HepG2 (cell line): ENCODE results near the gene ADAMTS2. TPM values are rescaled to one million over a fixed set of nuclear protein-coding genes. Genes with fewer than 3 reads are reported as not detected.

Source experiments
- ATAC-seq: fragments of 200-7000 bp; cut with Tn5 transposase; 3 replicates; pipeline ENCODE4 v1.9.1; 2020; ENCODE audit warnings: mild to moderate bottlenecking, moderate library complexity
- BruUV-seq: library from RNA; stranded (reverse); fragments of 400-500 nt; replicated peaks from 2 replicates; lab custom pipeline; 2021; lab: Mats Ljungman, UMichigan
- CTCF ChIA-PET: fragments of 300-600 bp; formaldehyde crosslinking; extraction: SDS; loops from one replicate; lab custom pipeline; 2021; ENCODE audit warnings: low total read pairs, inconsistent platforms, low intra/inter-chr PET ratio; lab: Yijun Ruan, JAX
- POLR2A ChIA-PET: fragments of 350-600 bp; sonication (Branson Sonifier 250); formaldehyde crosslinking; loops from one replicate; lab custom pipeline; 2020; ENCODE audit warnings: antibody characterized with exemption, inconsistent platforms; lab: Yijun Ruan, JAX
- DNase-seq: peaks from one replicate; pipeline ENCODE4 v3.0.0-alpha.2; 2015; ENCODE audit warnings: low spot score
- FAIRE-seq: peaks from 3 replicates; lab custom pipeline; 2011; peaks lifted over from hg19 to GRCh38; lab: Jason Lieb, UNC
- H2AFZ ChIP-seq: one replicate; pipeline ENCODE4 v1.6.1; 2011; ENCODE audit warnings: low read length, inconsistent platforms
- H3K27ac ChIP-seq: fragments of 300-600 bp; 3 replicates; pipeline ENCODE4 v1.8.0; 2011; ENCODE audit warnings: mixed run types, mild to moderate bottlenecking, mixed read lengths, low read length, inconsistent platforms; ENCODE audit not compliant: insufficient read depth; ENCODE audit errors: extremely low read length
- H3K27me3 ChIP-seq, 2 experiments: fragments of 200-600 bp in 1 of 2; 2 replicates in 1 of 2; 3 replicates in 1 of 2; pipeline versions ENCODE4 v1.6.0 to v1.8.0; 2011; ENCODE audit warnings: low read length in 2 of 2, mild to moderate bottlenecking in 2 of 2, moderate library complexity in 2 of 2, inconsistent platforms in 1 of 2; ENCODE audit not compliant: insufficient read depth in 2 of 2, control insufficient read depth in 1 of 2
- H3K36me3 ChIP-seq, 2 experiments: fragments of 200-600 bp in 1 of 2; replicated peaks in 1 of 2; 2 replicates in 1 of 2; 3 replicates in 1 of 2; pipeline versions ENCODE4 v1.5.1 to v1.8.0; 2011; ENCODE audit warnings: low read length in 2 of 2, inconsistent platforms in 1 of 2; ENCODE audit not compliant: insufficient read depth in 2 of 2, control insufficient read depth in 1 of 2
- H3K4me1 ChIP-seq: 2 replicates; pipeline ENCODE4 v1.5.1; 2012; ENCODE audit warnings: low read length, inconsistent platforms; ENCODE audit not compliant: insufficient read depth
- H3K4me2 ChIP-seq: 2 replicates; pipeline ENCODE4 v1.6.0; 2011; ENCODE audit warnings: low read depth, low read length, inconsistent platforms
- H3K4me3 ChIP-seq, 3 experiments: fragments of 200-600 bp in 1 of 3; sonication (generic), shearing (Covaris generic) in 1 of 3; replicated peaks in 1 of 3; 2 replicates each; pipeline ENCODE4 v1.5.1; 2011 to 2016; ENCODE audit warnings: low read length in 3 of 3, inconsistent platforms in 2 of 3, low read depth in 2 of 3, mild to moderate bottlenecking in 2 of 3, control low read depth in 1 of 3, mixed read lengths in 1 of 3; ENCODE audit not compliant: insufficient read depth in 1 of 3
- H3K79me2 ChIP-seq: one replicate; pipeline ENCODE4 v1.6.1; 2011; ENCODE audit warnings: low read length, inconsistent platforms; ENCODE audit not compliant: insufficient read depth
- H3K9ac ChIP-seq: 2 replicates; pipeline ENCODE4 v1.6.0; 2011; ENCODE audit warnings: mild to moderate bottlenecking, low read depth, low read length, inconsistent platforms; ENCODE audit not compliant: insufficient read depth
- H3K9me3 ChIP-seq: 2 replicates; pipeline ENCODE4 v1.5.1; 2012; ENCODE audit warnings: mild to moderate bottlenecking, low read length
- H4K20me1 ChIP-seq: 2 replicates; pipeline ENCODE4 v1.6.0; 2011; ENCODE audit warnings: inconsistent platforms, mild to moderate bottlenecking, low read length, moderate library complexity; ENCODE audit not compliant: insufficient read depth
- MEF2D ChIP-seq: sonication (generic); formaldehyde crosslinking; IDR thresholded peaks from 2 replicates; pipeline ENCODE4 v1.5.1; 2020; ENCODE audit warnings: mild to moderate bottlenecking, missing genetic modification reagents
- MIER3 ChIP-seq: IDR thresholded peaks from 2 replicates; pipeline ENCODE4 v1.6.1; 2016; ENCODE audit warnings: missing compliant biosample characterization, borderline replicate concordance
- YEATS4 ChIP-seq: sonication (generic); formaldehyde crosslinking; IDR thresholded peaks from 2 replicates; pipeline ENCODE4 v1.4.0; 2020; ENCODE audit warnings: missing genetic modification reagents, borderline replicate concordance
- ZNF232 ChIP-seq: sonication (generic); formaldehyde crosslinking; IDR thresholded peaks from 2 replicates; pipeline ENCODE4 v1.4.0; 2020; ENCODE audit warnings: missing genetic modification reagents, borderline replicate concordance
- ZNF234 ChIP-seq: sonication (generic); formaldehyde crosslinking; conservative IDR thresholded peaks from 2 replicates; pipeline ENCODE4 v1.5.1; 2020; ENCODE audit warnings: mild to moderate bottlenecking, missing genetic modification reagents
- WGBS: methylation state at CpG from one replicate; pipeline ENCODE4 v1.1.6; 2017; ENCODE audit warnings: low lambda C conversion rate; 5-methylcytosine and 5-hydroxymethylcytosine counted together
- in situ Hi-C: cut with HindIII; loops from 2 replicates; pipeline ENCODE4 v1.10.0; 2017; ENCODE audit warnings: low pct_unique_long_range_greater_than_20kb; ENCODE audit not compliant: extremely low pct_ligation_motif_present
- intact Hi-C: fragments of 100-400 bp; cut with micrococcal nuclease; formaldehyde crosslinking; loops from one replicate; pipeline ENCODE4 v1.10.0; 2022; ENCODE audit not compliant: unreplicated experiment
- polyA plus RNA-seq, 8 experiments: library from polyadenylated mRNA; depleted of rRNA in 3 of 8; stranded (reverse) in 7 of 8; unstranded in 1 of 8; fragments of >200 nt; fragmentation: Illumina TruSeq in 4 of 8; extraction: Trizol in 4 of 8; gene quantifications; 2 replicates each; pipeline versions ENCODE4 v1.2.1 to v1.2.3, GENCODE V29; 2011 to 2016; ENCODE audit warnings: low read depth in 4 of 8, missing spikeins in 1 of 8, mixed read lengths in 1 of 8; ENCODE audit not compliant: insufficient read depth in 1 of 8
- total RNA-seq, 5 experiments: library from RNA; depleted of rRNA; stranded (reverse); fragments of >200 nt; fragmentation: Illumina TruSeq; extraction: Trizol; gene quantifications; 2 replicates each; pipeline ENCODE4 v1.2.3, GENCODE V29; 2016; ENCODE audit warnings: low read depth in 1 of 5
- TF ChIP-seq, protein P1 (sequence below): sonication (generic); formaldehyde crosslinking; IDR thresholded peaks from 2 replicates; pipeline ENCODE4 v1.5.0; 2020; ENCODE audit warnings: missing genetic modification reagents
- TF ChIP-seq, protein P2 (sequence below): sonication (generic); formaldehyde crosslinking; IDR thresholded peaks from 2 replicates; pipeline ENCODE4 v1.8.0; 2023; ENCODE audit warnings: mild to moderate bottlenecking, missing genetic modification reagents
- TF ChIP-seq, protein P3 (sequence below): sonication (generic); formaldehyde crosslinking; IDR thresholded peaks from 2 replicates; pipeline ENCODE4 v1.8.0; 2022; ENCODE audit warnings: mild to moderate bottlenecking, missing genetic modification reagents, moderate library complexity
- TF ChIP-seq, protein P4 (sequence below): sonication (generic); formaldehyde crosslinking; IDR thresholded peaks from 2 replicates; pipeline ENCODE4 v1.5.0; 2020; ENCODE audit warnings: mild to moderate bottlenecking, missing genetic modification reagents, borderline replicate concordance

The ADAMTS2 gene
- total and polyA plus RNA-seq, 2 of the 13 experiments (the other 11 are each of a cell fraction or from before 2014, with no cell fraction given): 0.24 to 3.5 TPM

DNA sequence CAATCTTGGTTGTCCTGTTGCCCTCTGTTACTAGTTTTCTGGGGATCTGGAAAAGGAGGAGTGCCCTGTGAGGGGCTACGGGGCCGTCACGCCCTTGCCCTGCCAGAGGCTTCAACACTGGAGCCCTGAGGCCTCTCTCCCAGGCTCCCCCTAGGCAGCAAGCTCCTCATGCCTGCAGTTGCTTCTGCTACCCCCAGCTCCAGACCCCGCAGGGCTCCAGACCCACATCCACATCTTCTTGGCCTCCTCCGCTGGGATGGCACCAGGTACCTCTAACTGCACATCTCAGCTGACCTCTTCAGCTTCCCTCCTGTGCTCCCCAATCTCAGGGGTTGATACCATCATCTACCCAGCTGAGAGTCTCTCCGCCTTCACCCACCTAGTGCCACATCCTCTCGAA is 169.1 kb downstream of the ADAMTS2 start:
- Histone ChIP-seq H3K36me3 (no peaks in the 10 kb centered on the region), H3K4me1 (peaks cover 10% of the 10 kb centered on the region; the same call in 1 of the 2 replicates), H3K4me3 (no peak overlapping the region), H3K9me3 (no peaks in the 10 kb centered on the region), H3K27me3 (peaks cover 0 to 14% of the 10 kb centered on the region in 2 experiments; a peak in 3 of 5 replicates), H3K9ac (no peak overlapping the region), H4K20me1 (no peaks in the 10 kb centered on the region), H2AFZ (no peak overlapping the region), H3K27ac (no peak overlapping the region), H3K4me2 (no peak overlapping the region), H3K79me2 (no peaks in the 10 kb centered on the region)
- no peak for DNase-seq
- no peak for ATAC-seq
- intact Hi-C loops (no loop called here), in situ Hi-C loops (no loop called here)
- POLR2A ChIA-PET: no interaction called here
- TF ChIP-seq MIER3 (CRISPR knock-in tag) (no peak), YEATS4 (CRISPR knock-in tag) (no peak), ZNF232 (CRISPR knock-in tag) (no peak)
- TF ChIP-seq, protein P1, sequence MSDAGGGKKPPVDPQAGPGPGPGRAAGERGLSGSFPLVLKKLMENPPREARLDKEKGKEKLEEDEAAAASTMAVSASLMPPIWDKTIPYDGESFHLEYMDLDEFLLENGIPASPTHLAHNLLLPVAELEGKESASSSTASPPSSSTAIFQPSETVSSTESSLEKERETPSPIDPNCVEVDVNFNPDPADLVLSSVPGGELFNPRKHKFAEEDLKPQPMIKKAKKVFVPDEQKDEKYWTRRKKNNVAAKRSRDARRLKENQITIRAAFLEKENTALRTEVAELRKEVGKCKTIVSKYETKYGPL (CRISPR knock-in tag): no peak
- WGBS: 29% methylated on average over 7 of the region's 7 CpGs
- CTCF ChIA-PET: no interaction called here
- FAIRE-seq: no peak
- no TSS peak for BruUV-seq

DNA sequence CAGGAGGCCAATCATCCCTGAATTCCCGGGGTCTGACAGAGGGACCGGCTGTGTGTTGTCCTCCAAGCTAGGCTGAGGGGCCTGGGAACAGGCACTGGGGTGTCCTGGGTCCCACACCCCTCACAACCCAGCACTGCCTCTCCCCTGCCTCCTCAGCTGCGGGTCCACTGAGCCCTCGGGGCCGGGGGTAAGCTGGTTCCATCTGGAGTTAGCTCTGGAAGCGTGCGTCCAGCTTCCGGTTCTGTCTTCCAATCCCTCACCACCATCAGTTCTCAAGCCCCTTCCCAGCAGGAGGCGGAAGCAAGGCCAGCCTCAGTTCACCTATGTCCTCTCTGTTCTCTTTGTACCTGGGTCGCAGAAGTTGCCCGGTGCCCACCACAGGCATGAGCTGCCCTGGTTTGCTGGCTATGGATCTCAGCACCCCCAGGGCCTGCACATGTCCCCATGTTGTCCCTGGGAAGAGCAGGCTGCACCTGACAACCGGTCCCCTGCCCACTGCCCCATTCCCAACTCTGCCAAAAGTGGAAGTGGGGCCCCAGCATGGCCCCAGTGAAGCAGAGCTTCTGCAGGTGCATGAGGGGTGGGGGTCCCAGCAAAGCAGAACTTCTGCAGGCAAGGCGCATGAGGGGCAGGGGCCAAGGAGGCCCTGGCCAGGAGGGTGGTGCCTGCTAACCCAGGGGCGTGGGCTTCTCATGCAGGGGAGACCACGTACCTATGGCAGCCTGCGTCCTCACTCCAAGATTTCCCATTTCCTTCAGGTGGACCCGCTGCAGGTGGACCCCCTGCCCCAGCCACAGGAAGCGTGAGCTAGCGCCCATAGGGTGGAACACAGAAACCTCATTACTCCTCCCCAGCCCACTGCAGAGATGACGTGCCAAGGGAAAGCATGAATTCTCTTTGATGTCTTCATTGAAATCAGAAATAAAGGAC is 173.2 kb downstream of the ADAMTS2 start:
- Histone ChIP-seq H3K4me2 (no peak overlapping the region), H3K79me2 (no peaks in the 10 kb centered on the region), H3K9me3 (no peaks in the 10 kb centered on the region), H2AFZ (no peak overlapping the region), H3K9ac (no peak overlapping the region), H3K36me3 (no peaks in the 10 kb centered on the region), H3K4me3 (no peak overlapping the region), H4K20me1 (no peaks in the 10 kb centered on the region), H3K4me1 (no peaks in the 10 kb centered on the region), H3K27me3 (peaks cover 0 to 14% of the 10 kb centered on the region in 2 experiments; a peak in 2 of 5 replicates), H3K27ac (no peak overlapping the region)
- DNase-seq (no peak), ATAC-seq (no peak), FAIRE-seq (no peak)
- ChIA-PET POLR2A (no interaction called here), CTCF (no interaction called here)
- in situ Hi-C loops (no loop called here), intact Hi-C loops (no loop called here)
- no TSS peak for BruUV-seq
- 35% methylated on average over 7 of the region's 20 CpGs for WGBS
- TF ChIP-seq, protein P2, sequence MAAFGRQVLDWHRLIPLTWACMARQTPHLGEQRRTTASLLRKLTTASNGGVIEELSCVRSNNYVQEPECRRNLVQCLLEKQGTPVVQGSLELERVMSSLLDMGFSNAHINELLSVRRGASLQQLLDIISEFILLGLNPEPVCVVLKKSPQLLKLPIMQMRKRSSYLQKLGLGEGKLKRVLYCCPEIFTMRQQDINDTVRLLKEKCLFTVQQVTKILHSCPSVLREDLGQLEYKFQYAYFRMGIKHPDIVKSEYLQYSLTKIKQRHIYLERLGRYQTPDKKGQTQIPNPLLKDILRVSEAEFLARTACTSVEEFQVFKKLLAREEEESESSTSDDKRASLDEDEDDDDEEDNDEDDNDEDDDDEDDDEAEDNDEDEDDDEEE (CRISPR knock-in tag): no peak
- TF ChIP-seq, protein P3, sequence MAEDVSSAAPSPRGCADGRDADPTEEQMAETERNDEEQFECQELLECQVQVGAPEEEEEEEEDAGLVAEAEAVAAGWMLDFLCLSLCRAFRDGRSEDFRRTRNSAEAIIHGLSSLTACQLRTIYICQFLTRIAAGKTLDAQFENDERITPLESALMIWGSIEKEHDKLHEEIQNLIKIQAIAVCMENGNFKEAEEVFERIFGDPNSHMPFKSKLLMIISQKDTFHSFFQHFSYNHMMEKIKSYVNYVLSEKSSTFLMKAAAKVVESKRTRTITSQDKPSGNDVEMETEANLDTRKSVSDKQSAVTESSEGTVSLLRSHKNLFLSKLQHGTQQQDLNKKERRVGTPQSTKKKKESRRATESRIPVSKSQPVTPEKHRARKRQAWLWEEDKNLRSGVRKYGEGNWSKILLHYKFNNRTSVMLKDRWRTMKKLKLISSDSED: no peak
- TF ChIP-seq MEF2D: no peak
- TF ChIP-seq, protein P4, sequence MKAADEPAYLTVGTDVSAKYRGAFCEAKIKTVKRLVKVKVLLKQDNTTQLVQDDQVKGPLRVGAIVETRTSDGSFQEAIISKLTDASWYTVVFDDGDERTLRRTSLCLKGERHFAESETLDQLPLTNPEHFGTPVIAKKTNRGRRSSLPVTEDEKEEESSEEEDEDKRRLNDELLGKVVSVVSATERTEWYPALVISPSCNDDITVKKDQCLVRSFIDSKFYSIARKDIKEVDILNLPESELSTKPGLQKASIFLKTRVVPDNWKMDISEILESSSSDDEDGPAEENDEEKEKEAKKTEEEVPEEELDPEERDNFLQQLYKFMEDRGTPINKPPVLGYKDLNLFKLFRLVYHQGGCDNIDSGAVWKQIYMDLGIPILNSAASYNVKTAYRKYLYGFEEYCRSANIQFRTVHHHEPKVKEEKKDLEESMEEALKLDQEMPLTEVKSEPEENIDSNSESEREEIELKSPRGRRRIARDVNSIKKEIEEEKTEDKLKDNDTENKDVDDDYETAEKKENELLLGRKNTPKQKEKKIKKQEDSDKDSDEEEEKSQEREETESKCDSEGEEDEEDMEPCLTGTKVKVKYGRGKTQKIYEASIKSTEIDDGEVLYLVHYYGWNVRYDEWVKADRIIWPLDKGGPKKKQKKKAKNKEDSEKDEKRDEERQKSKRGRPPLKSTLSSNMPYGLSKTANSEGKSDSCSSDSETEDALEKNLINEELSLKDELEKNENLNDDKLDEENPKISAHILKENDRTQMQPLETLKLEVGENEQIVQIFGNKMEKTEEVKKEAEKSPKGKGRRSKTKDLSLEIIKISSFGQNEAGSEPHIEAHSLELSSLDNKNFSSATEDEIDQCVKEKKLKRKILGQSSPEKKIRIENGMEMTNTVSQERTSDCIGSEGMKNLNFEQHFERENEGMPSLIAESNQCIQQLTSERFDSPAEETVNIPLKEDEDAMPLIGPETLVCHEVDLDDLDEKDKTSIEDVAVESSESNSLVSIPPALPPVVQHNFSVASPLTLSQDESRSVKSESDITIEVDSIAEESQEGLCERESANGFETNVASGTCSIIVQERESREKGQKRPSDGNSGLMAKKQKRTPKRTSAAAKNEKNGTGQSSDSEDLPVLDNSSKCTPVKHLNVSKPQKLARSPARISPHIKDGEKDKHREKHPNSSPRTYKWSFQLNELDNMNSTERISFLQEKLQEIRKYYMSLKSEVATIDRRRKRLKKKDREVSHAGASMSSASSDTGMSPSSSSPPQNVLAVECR: no peak
- TF ChIP-seq ZNF234 (CRISPR knock-in tag): no peak
